GM23338 (cell line): ENCODE measurements around the gene GLI3. TPM values are rescaled to one million over a fixed set of nuclear protein-coding genes. Genes with fewer than 3 reads are reported as not detected.

ENCODE experiments used
- ATAC-seq: fragments of 200-7000 bp; cut with Tn5 transposase; 3 replicates; pipeline ENCODE4 v1.9.1; 2020
- DNase-seq: peaks from one replicate; pipeline ENCODE4 v3.0.0-alpha.2; 2015; ENCODE audit warnings: low spot score
- H2AFZ ChIP-seq: fragments of 200-600 bp; sonication (generic); 2 replicates; pipeline ENCODE4 v1.8.0; 2016; ENCODE audit warnings: antibody characterized with exemption, mild to moderate bottlenecking, moderate library complexity
- H3F3A ChIP-seq: fragments of 200-600 bp; sonication (generic); replicated peaks from 2 replicates; pipeline ENCODE4 v1.8.0; 2017; ENCODE audit warnings: antibody characterized with exemption, mixed run types, low read depth
- H3K27ac ChIP-seq: fragments of 200-600 bp; sonication (generic); 2 replicates; pipeline ENCODE4 v1.6.1; 2016; ENCODE audit warnings: low read depth
- H3K27me3 ChIP-seq: fragments of 200-600 bp; sonication (generic); 2 replicates; pipeline ENCODE4 v1.8.0; 2016; ENCODE audit warnings: mild to moderate bottlenecking, mixed run types, moderate library complexity; ENCODE audit not compliant: insufficient read depth
- H3K36me3 ChIP-seq: fragments of 200-600 bp; sonication (generic); 2 replicates; pipeline ENCODE4 v1.8.0; 2016; ENCODE audit warnings: mild to moderate bottlenecking; ENCODE audit not compliant: insufficient read depth
- H3K4me1 ChIP-seq: fragments of 200-600 bp; sonication (generic); 2 replicates; pipeline ENCODE4 v1.8.0; 2016; ENCODE audit warnings: mild to moderate bottlenecking, moderate library complexity; ENCODE audit not compliant: insufficient read depth
- H3K4me2 ChIP-seq: fragments of 200-600 bp; sonication (generic); 2 replicates; pipeline ENCODE4 v1.7.1; 2017; ENCODE audit warnings: mixed run types
- H3K4me3 ChIP-seq: fragments of 200-600 bp; sonication (generic); 2 replicates; pipeline ENCODE4 v1.6.1; 2016; ENCODE audit warnings: mixed run types
- H3K79me2 ChIP-seq: fragments of 200-600 bp; sonication (generic); replicated peaks from 2 replicates; pipeline ENCODE4 v1.8.0; 2017; ENCODE audit warnings: mild to moderate bottlenecking; ENCODE audit not compliant: insufficient read depth
- H3K9me2 ChIP-seq: fragments of 200-600 bp; sonication (generic); 2 replicates; pipeline ENCODE4 v1.8.0; 2017; ENCODE audit not compliant: insufficient read depth
- H4K20me1 ChIP-seq: fragments of 200-600 bp; sonication (generic); replicated peaks from 2 replicates; pipeline ENCODE4 v1.8.0; 2017; ENCODE audit warnings: mild to moderate bottlenecking; ENCODE audit not compliant: insufficient read depth
- H3K27ac Mint-ChIP-seq: 2 replicates; pipeline ENCODE4 v1.8.0; 2020; ENCODE audit warnings: inconsistent platforms, mild to moderate bottlenecking, moderate library complexity, mixed read lengths
- H3K27me3 Mint-ChIP-seq: 3 replicates; pipeline ENCODE4 v1.8.0; 2022; ENCODE audit warnings: low read depth, mild to moderate bottlenecking, moderate library complexity, mixed read lengths, inconsistent platforms; ENCODE audit not compliant: insufficient read depth, poor library complexity
- H3K36me3 Mint-ChIP-seq: 3 replicates; pipeline ENCODE4 v1.8.0; 2021; ENCODE audit warnings: low read depth, mild to moderate bottlenecking, inconsistent platforms, moderate library complexity, mixed read lengths
- H3K4me1 Mint-ChIP-seq: 3 replicates; pipeline ENCODE4 v1.8.0; 2020; ENCODE audit warnings: mild to moderate bottlenecking, inconsistent platforms, mixed read lengths
- H3K4me3 Mint-ChIP-seq: 3 replicates; pipeline ENCODE4 v1.8.0; 2021; ENCODE audit warnings: moderate library complexity, mild to moderate bottlenecking, inconsistent platforms, mixed read lengths
- H3K9me3 Mint-ChIP-seq: 3 replicates; pipeline ENCODE4 v1.8.0; 2020; ENCODE audit warnings: moderate library complexity, mild to moderate bottlenecking, inconsistent platforms, mixed read lengths
- CREB1 ChIP-seq: fragments of 250-450 bp; sonication (Bioruptor Pico); IDR thresholded peaks from 2 replicates; pipeline ENCODE4 v1.5.0; 2020; ENCODE audit warnings: low read depth, mild to moderate bottlenecking, moderate library complexity
- CTCF ChIP-seq, 2 experiments: fragments of 200-600 bp in 1 of 2; sonication (generic) in 1 of 2; conservative IDR thresholded peaks; 2 replicates each; pipeline versions ENCODE4 v1.5.1 to v1.6.1; 2016 to 2017; ENCODE audit warnings: antibody characterized with exemption in 2 of 2, low read depth in 2 of 2, mild to moderate bottlenecking in 2 of 2, moderate library complexity in 1 of 2
- ETS1 ChIP-seq: IDR thresholded peaks from 2 replicates; pipeline ENCODE4 v1.6.1; 2016; ENCODE audit warnings: antibody characterized with exemption
- EZH2 ChIP-seq: fragments of 200-600 bp; sonication (generic); IDR thresholded peaks from one replicate; pipeline ENCODE4 v1.8.0; 2017; ENCODE audit warnings: antibody characterized with exemption, mild to moderate bottlenecking, low read depth; ENCODE audit not compliant: unreplicated experiment
- EZH2phosphoT487 ChIP-seq: fragments of 200-600 bp; sonication (generic); IDR thresholded peaks from one replicate; pipeline ENCODE4 v1.8.1; 2018; ENCODE audit warnings: antibody characterized with exemption; ENCODE audit not compliant: unreplicated experiment
- NANOG ChIP-seq: IDR thresholded peaks from 2 replicates; pipeline ENCODE4 v1.6.1; 2016; ENCODE audit warnings: antibody characterized with exemption, borderline replicate concordance
- POLR2AphosphoS5 ChIP-seq: IDR thresholded peaks from 2 replicates; pipeline ENCODE4 v1.6.1; 2016; ENCODE audit warnings: antibody characterized with exemption, low read depth
- REST ChIP-seq: IDR thresholded peaks from one replicate; pipeline ENCODE4 v1.6.1; 2018; ENCODE audit warnings: antibody characterized with exemption; ENCODE audit not compliant: unreplicated experiment
- STAT1 ChIP-seq: IDR thresholded peaks from one replicate; pipeline ENCODE4 v1.6.1; 2016; ENCODE audit warnings: antibody characterized with exemption; ENCODE audit not compliant: unreplicated experiment
- ZNF114 ChIP-seq: fragments of 250-450 bp; sonication (Bioruptor Pico); IDR thresholded peaks from 2 replicates; pipeline ENCODE4 v1.5.0; 2020; ENCODE audit warnings: mild to moderate bottlenecking, moderate library complexity
- ZNF331 ChIP-seq: fragments of 250-450 bp; sonication (Bioruptor Pico); IDR thresholded peaks from 2 replicates; pipeline ENCODE4 v1.5.0; 2020; ENCODE audit warnings: low read depth, mild to moderate bottlenecking, moderate library complexity
- polyA plus RNA-seq: library from polyadenylated mRNA; unstranded; fragments of >200 nt; fragmentation: Nextera tagmentation; extraction: Ambion mirVana; gene quantifications from 2 replicates; pipeline ENCODE4 v1.2.1, GENCODE V29; 2016
- total RNA-seq: library from RNA; depleted of rRNA; stranded (reverse); fragments of >200 nt; shearing (Covaris generic); gene quantifications from 2 replicates; pipeline ENCODE4 v1.2.3, GENCODE V29; 2014

GLI3 gene
- total and polyA plus RNA-seq, 2 experiments from 2014 or later = 16.1 to 17.9 TPM

- Histone ChIP-seq H3K27me3 (no peaks in the 10 kb centered on the region), H3K4me1 (no peaks in the 10 kb centered on the region; the same call in 1 of the 2 replicates), H3K27ac (no peak overlapping the region)
Measured at GRCh38 chr7:41995632-41996271, 241.3 kb downstream of the GLI3 start.

GRCh38 chr7:41994746-41995110, 242.3 kb downstream of the GLI3 start:
- Mint-ChIP-seq H3K27ac (no peak overlapping the region), H3K36me3 (no peaks in the 10 kb centered on the region), H3K27me3 (peaks cover 4% of the 10 kb centered on the region), H3K4me1 (peaks cover 4% of the 10 kb centered on the region), H3K9me3 (no peaks in the 10 kb centered on the region; the same call in 2 of the 3 replicates), H3K4me3 (no peak overlapping the region)
- Histone ChIP-seq H3K4me1 (no peaks in the 10 kb centered on the region; the same call in 1 of the 2 replicates), H3K4me3 (no peak overlapping the region), H3K27me3 (no peaks in the 10 kb centered on the region), H4K20me1 (no peaks in the 10 kb centered on the region), H2AFZ (no peak overlapping the region), H3K79me2 (no peaks in the 10 kb centered on the region), H3K9me2 (no peaks in the 10 kb centered on the region), H3K36me3 (no peaks in the 10 kb centered on the region), H3F3A (no peaks in the 10 kb centered on the region), H3K4me2 (no peak overlapping the region), H3K27ac (no peak overlapping the region)
- ATAC-seq = no peak
- DNase-seq = no peak
- TF ChIP-seq EZH2 (no peak), REST (no peak), ETS1 (no peak), ZNF331 (CRISPR knock-in tag) (no peak), EZH2phosphoT487 (no peak), CTCF (conservative IDR thresholded peaks at IDR 0.05; ENCODE audit: low read depth in 2 of 2) (no peak), CREB1 (CRISPR knock-in tag) (no peak)

More at GRCh38 chr7:41995632-41996271, 241.3 kb downstream of the GLI3 start:
- Histone ChIP-seq H3F3A (no peaks in the 10 kb centered on the region), H3K4me2 (no peak overlapping the region), H2AFZ (no peak overlapping the region), H3K9me2 (no peaks in the 10 kb centered on the region), H4K20me1 (no peaks in the 10 kb centered on the region), H3K4me3 (no peak overlapping the region), H3K36me3 (no peaks in the 10 kb centered on the region), H3K79me2 (no peaks in the 10 kb centered on the region)
- Mint-ChIP-seq H3K27ac (no peak overlapping the region), H3K27me3 (peaks cover 4% of the 10 kb centered on the region), H3K4me3 (no peak overlapping the region), H3K4me1 (peaks cover 4% of the 10 kb centered on the region), H3K36me3 (no peaks in the 10 kb centered on the region), H3K9me3 (no peaks in the 10 kb centered on the region; the same call in 2 of the 3 replicates)
- DNase-seq (no peak), ATAC-seq (no peak)
- TF ChIP-seq STAT1 (no peak), POLR2AphosphoS5 (no peak), CREB1 (CRISPR knock-in tag) (no peak), REST (no peak), ZNF114 (CRISPR knock-in tag) (no peak), NANOG (no peak), EZH2 (no peak)
